Stomach (tissue), 4 donors: ENCODE data around the gene NPAS1.

Experiments
- CTCF ChIP-seq, 7 experiments: fragments of 450-650 bp in 4 of 7; fragments of 200-600 bp in 3 of 7; sonication (generic) in 3 of 7; IDR thresholded peaks; one replicate each; pipeline ENCODE4 v1.5.1; 2016 to 2019; ENCODE audit warnings: antibody characterized with exemption in 7 of 7, control low read depth in 2 of 7, mild to moderate bottlenecking in 1 of 7
- POLR2A ChIP-seq, 4 donors: fragments of 450-650 bp; IDR thresholded peaks; one replicate each; pipeline ENCODE4 v1.6.1; 2016; ENCODE audit warnings: antibody characterized with exemption in 4 of 4, control low read depth in 2 of 4, mild to moderate bottlenecking in 1 of 4, moderate library complexity in 1 of 4
- POLR2AphosphoS5 ChIP-seq, 3 donors: sonication (generic); formaldehyde crosslinking; IDR thresholded peaks; one replicate each; pipeline ENCODE4 v1.6.1; 2016; ENCODE audit warnings: antibody characterized with exemption in 3 of 3

GRCh38 chr19:47002853-47003610 is 16.6 kb upstream of the NPAS1 start:
- TF ChIP-seq POLR2AphosphoS5 (IDR thresholded peaks at IDR 0.05) (no peak), CTCF (IDR thresholded peaks at IDR 0.05) (no peak), POLR2A (IDR thresholded peaks at IDR 0.05) (no peak)
